ENCODE results near the gene NLE1. TPM values are rescaled to one million over a fixed set of nuclear protein-coding genes. Genes with fewer than 3 reads are reported as not detected.

The NLE1 gene
- total RNA-seq, 1 donor from 2014 or later: 25.8 TPM

DNA sequence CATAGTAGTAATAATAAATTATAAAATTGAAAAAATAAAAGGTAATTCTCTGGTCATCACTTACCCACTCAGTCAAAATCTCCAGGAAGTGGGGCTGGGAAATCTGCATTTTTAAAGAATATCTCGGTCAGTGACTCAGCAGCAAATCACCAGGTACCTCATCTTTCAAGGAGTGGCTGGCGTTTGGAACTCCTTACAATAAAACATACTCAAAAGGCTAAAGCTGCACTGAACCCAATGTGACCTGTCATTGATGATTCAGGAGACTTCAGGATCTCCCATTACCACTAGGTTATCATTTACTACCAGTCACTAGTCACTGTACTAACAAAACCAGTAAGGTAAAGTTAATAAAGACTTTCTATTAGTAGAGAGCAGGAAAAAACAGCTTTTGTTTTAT lies 57.1 kb downstream of the NLE1 start:
- Histone ChIP-seq H3K27ac (no peak overlapping the region), H3K4me3 (no peak overlapping the region), H3K36me3 (no peaks in the 10 kb centered on the region), H3K27me3 (no peaks in the 10 kb centered on the region), H3K4me1 (peaks cover 55% of the 10 kb centered on the region), H3K9me3 (no peaks in the 10 kb centered on the region)
- TF ChIP-seq POLR2AphosphoS5 (IDR thresholded peaks at IDR 0.05; ENCODE audit: insufficient read depth in 1 of 2, low read depth in 1 of 2): peak in 1 of 2 donors; percentile 12
- no peak for TF ChIP-seq POLR2A (IDR thresholded peaks at IDR 0.05)
- no peak for TF ChIP-seq CTCF (IDR thresholded peaks at IDR 0.05)
- intact Hi-C loops (cut with DNase I): loop anchor here (5.0 to 10.0 kb wide), 2 partner anchors 60 to 123 kb away; partner anchors contain the start of genes CCT6B and ZNF830
- no peak for DNase-seq (ENCODE audit: extremely low spot score in 2 of 2)

- Histone ChIP-seq H3K27ac (no peak overlapping the region), H3K4me1 (peaks cover 53% of the 10 kb centered on the region), H3K4me3 (no peak overlapping the region), H3K36me3 (no peaks in the 10 kb centered on the region), H3K27me3 (no peaks in the 10 kb centered on the region), H3K9me3 (no peaks in the 10 kb centered on the region)
- DNase-seq (ENCODE audit: extremely low spot score in 2 of 2): no peak
- intact Hi-C loops (cut with DNase I): loop anchor here (10.0 kb wide), 1 partner anchor 58 kb away; no protein-coding TSS in a partner anchor
- no peak for TF ChIP-seq POLR2AphosphoS5 (IDR thresholded peaks at IDR 0.05; ENCODE audit: insufficient read depth in 1 of 2, low read depth in 1 of 2)
- no peak for TF ChIP-seq CTCF (IDR thresholded peaks at IDR 0.05)
- TF ChIP-seq POLR2A (IDR thresholded peaks at IDR 0.05): no peak
Measured at GRCh38 chr17:35083071-35083470, 59.0 kb downstream of the NLE1 start.

GRCh38 chr17:35082073-35082657 lies 59.9 kb downstream of the NLE1 start:
- Histone ChIP-seq H3K27me3 (no peaks in the 10 kb centered on the region), H3K27ac (no peak overlapping the region), H3K9me3 (no peaks in the 10 kb centered on the region), H3K4me3 (no peak overlapping the region), H3K36me3 (no peaks in the 10 kb centered on the region), H3K4me1 (peaks cover 44% of the 10 kb centered on the region)
- DNase-seq (ENCODE audit: extremely low spot score in 2 of 2): no peak
- TF ChIP-seq CTCF (IDR thresholded peaks at IDR 0.05) (no peak), POLR2AphosphoS5 (IDR thresholded peaks at IDR 0.05; ENCODE audit: insufficient read depth in 1 of 2, low read depth in 1 of 2) (no peak), POLR2A (IDR thresholded peaks at IDR 0.05) (no peak)
- intact Hi-C loops (cut with DNase I): loop anchor here (10.0 kb wide), 1 partner anchor 57 kb away; no protein-coding TSS in a partner anchor

DNA sequence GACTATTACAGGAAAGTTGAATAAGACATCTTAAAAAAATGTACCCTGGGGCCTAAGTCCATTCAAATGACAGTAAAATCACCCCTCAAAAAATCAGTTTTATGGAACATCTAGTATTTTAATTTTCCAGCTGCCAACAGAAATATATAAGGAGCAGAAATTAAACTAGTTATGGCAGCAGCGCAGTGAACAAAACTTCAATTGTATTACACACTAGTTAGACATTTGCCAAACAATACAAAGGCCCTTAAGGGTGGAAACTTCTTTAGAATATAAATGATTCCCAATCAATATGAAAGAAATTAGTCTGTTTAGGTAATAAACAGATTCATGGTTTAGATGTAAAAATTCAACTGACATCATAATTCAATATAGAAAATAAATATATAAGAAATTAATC lies 60.5 kb downstream of the NLE1 start:
- no peak for DNase-seq (ENCODE audit: extremely low spot score in 2 of 2)
- Histone ChIP-seq H3K4me3 (no peak overlapping the region), H3K4me1 (peaks cover 38% of the 10 kb centered on the region), H3K9me3 (no peaks in the 10 kb centered on the region), H3K27me3 (no peaks in the 10 kb centered on the region), H3K36me3 (no peaks in the 10 kb centered on the region), H3K27ac (no peak overlapping the region)
- no peak for TF ChIP-seq POLR2AphosphoS5 (IDR thresholded peaks at IDR 0.05; ENCODE audit: insufficient read depth in 1 of 2, low read depth in 1 of 2)
- intact Hi-C loops (cut with DNase I): loop anchor here (10.0 kb wide), 1 partner anchor 57 kb away; no protein-coding TSS in a partner anchor

DNA sequence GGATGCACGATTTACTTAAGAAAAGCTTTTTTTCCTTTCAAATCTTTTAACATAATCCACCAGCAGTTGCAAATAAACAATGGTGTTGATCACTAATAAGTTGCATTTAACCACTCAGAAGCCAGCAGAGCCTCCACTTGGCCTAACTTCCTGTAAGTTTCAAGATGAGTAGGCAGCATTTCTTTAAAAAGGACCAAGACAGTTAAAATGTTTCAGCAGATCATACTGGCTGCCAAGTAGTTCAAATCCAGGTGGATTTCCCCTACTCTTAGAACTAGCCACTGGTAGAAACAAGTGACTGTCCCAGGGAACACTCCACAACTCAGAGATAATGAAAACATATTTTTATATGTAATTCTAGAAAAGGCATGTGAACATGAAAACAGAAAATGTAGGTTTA lies 61.6 kb downstream of the NLE1 start:
- Histone ChIP-seq H3K4me1 (peaks cover 34% of the 10 kb centered on the region), H3K27me3 (no peaks in the 10 kb centered on the region), H3K9me3 (no peaks in the 10 kb centered on the region), H3K4me3 (no peak overlapping the region), H3K36me3 (no peaks in the 10 kb centered on the region), H3K27ac (no peak overlapping the region)
- DNase-seq (ENCODE audit: extremely low spot score in 2 of 2): no peak
- intact Hi-C loops (cut with DNase I): loop anchor here (10.0 kb wide), 1 partner anchor 56 kb away; no protein-coding TSS in a partner anchor
- no peak for TF ChIP-seq POLR2AphosphoS5 (IDR thresholded peaks at IDR 0.05; ENCODE audit: insufficient read depth in 1 of 2, low read depth in 1 of 2)
- TF ChIP-seq POLR2A (IDR thresholded peaks at IDR 0.05): no peak
- no peak for TF ChIP-seq CTCF (IDR thresholded peaks at IDR 0.05)
